Endothelial cell of umbilical vein (primary cell): Measurements from ENCODE around the gene FAM20A. TPM values are rescaled to one million over a fixed set of nuclear protein-coding genes. Genes with fewer than 3 reads are reported as not detected.

Source experiments
- BruUV-seq: library from RNA; stranded (reverse); fragments of 400-500 nt; replicated peaks from 2 replicates; lab custom pipeline; 2021; lab: Mats Ljungman, UMichigan
- CTCF ChIA-PET: fragments of 300-600, 350-600 bp; sonication (Branson Sonifier 250); formaldehyde crosslinking; loops from one replicate; lab custom pipeline; 2021; ENCODE audit warnings: antibody characterized with exemption, inconsistent platforms; lab: Charles Lee
- POLR2A ChIA-PET: fragments of 300-600, 350-600 bp; sonication (Branson Sonifier 250); formaldehyde crosslinking; loops from one replicate; lab custom pipeline; 2021; ENCODE audit warnings: antibody characterized with exemption, inconsistent platforms; lab: Charles Lee
- DNase-seq: peaks from one replicate; pipeline ENCODE4 v3.0.0-alpha.2; 2011; ENCODE audit warnings: low read depth, low spot score
- FAIRE-seq: peaks from 2 replicates; lab custom pipeline; 2011; peaks lifted over from hg19 to GRCh38; lab: Jason Lieb, UNC
- H2AFZ ChIP-seq: 2 replicates; pipeline ENCODE4 v1.6.0; 2012; ENCODE audit warnings: low read depth, low read length, control low read depth, inconsistent platforms
- H3K27ac ChIP-seq: 2 replicates; pipeline ENCODE4 v1.5.1; 2011; ENCODE audit warnings: low read depth, mild to moderate bottlenecking, control low read depth, low read length, moderate library complexity; ENCODE audit not compliant: insufficient read depth
- H3K27me3 ChIP-seq, 2 experiments: 2 replicates each; pipeline versions ENCODE4 v1.6.0 to v1.6.1; 2011; ENCODE audit warnings: low read length in 2 of 2, mixed read lengths in 1 of 2; ENCODE audit not compliant: control insufficient read depth in 2 of 2, insufficient read depth in 2 of 2
- H3K36me3 ChIP-seq, 2 experiments: 2 replicates in 1 of 2; 3 replicates in 1 of 2; pipeline ENCODE4 v1.5.1; 2011; ENCODE audit warnings: low read length in 2 of 2, mild to moderate bottlenecking in 1 of 2, moderate library complexity in 1 of 2; ENCODE audit not compliant: control insufficient read depth in 2 of 2, insufficient read depth in 2 of 2; ENCODE audit errors: extremely low read depth in 1 of 2
- H3K4me1 ChIP-seq: 3 replicates; pipeline ENCODE4 v1.5.1; 2011; ENCODE audit warnings: mild to moderate bottlenecking, low read length; ENCODE audit not compliant: control insufficient read depth, insufficient read depth; ENCODE audit errors: extremely low read depth
- H3K4me2 ChIP-seq: 2 replicates; pipeline ENCODE4 v1.6.1; 2011; ENCODE audit warnings: low read length, control low read depth, mixed read lengths; ENCODE audit not compliant: insufficient read depth
- H3K4me3 ChIP-seq, 3 experiments: fragments of 200-600 bp in 1 of 3; sonication (generic), shearing (Covaris generic) in 1 of 3; replicated peaks in 1 of 3; 2 replicates each; pipeline ENCODE4 v1.5.1; 2011 to 2016; ENCODE audit warnings: control low read depth in 3 of 3, low read length in 3 of 3, mild to moderate bottlenecking in 2 of 3, inconsistent platforms in 1 of 3, low read depth in 1 of 3, moderate library complexity in 1 of 3; ENCODE audit not compliant: insufficient read depth in 1 of 3
- H3K79me2 ChIP-seq: 2 replicates; pipeline ENCODE4 v1.6.0; 2012; ENCODE audit warnings: low read length, inconsistent platforms; ENCODE audit not compliant: control insufficient read depth, insufficient read depth
- H3K9ac ChIP-seq: replicated peaks from 2 replicates; pipeline ENCODE3; 2011; ENCODE audit warnings: low read length, control low read depth; ENCODE audit not compliant: insufficient read depth; ENCODE audit errors: extremely low read depth
- H3K9me1 ChIP-seq: replicated peaks from 3 replicates; pipeline ENCODE4 v1.6.0; 2011; ENCODE audit warnings: mild to moderate bottlenecking, low read length; ENCODE audit not compliant: control insufficient read depth, insufficient read depth; ENCODE audit errors: extremely low read depth
- H3K9me3 ChIP-seq: replicated peaks from 2 replicates; pipeline ENCODE4 v1.5.1; 2012; ENCODE audit warnings: low read length, inconsistent platforms; ENCODE audit not compliant: control insufficient read depth, insufficient read depth
- H4K20me1 ChIP-seq: replicated peaks from 2 replicates; pipeline ENCODE3; 2011; ENCODE audit warnings: mild to moderate bottlenecking, low read length; ENCODE audit not compliant: control insufficient read depth, insufficient read depth; ENCODE audit errors: extremely low read depth
- CTCF ChIP-seq, 2 donors: IDR thresholded peaks; 1 replicate in 1 of 2; 2 replicates in 1 of 2; pipeline ENCODE4 v1.5.1; 2011; ENCODE audit warnings: low read length in 2 of 2, mild to moderate bottlenecking in 2 of 2, moderate library complexity in 2 of 2, control low read depth in 1 of 2, inconsistent platforms in 1 of 2, low read depth in 1 of 2; ENCODE audit not compliant: insufficient read depth in 1 of 2; ENCODE audit errors: extremely low read depth in 1 of 2
- EZH2 ChIP-seq: IDR thresholded peaks from 2 replicates; pipeline ENCODE4 v1.6.1; 2012; ENCODE audit warnings: borderline replicate concordance, low read depth, mild to moderate bottlenecking, moderate library complexity, low read length, inconsistent platforms; ENCODE audit not compliant: severe bottlenecking
- FOS ChIP-seq: IDR thresholded peaks from 2 replicates; pipeline ENCODE4 v1.6.1; 2011; ENCODE audit warnings: mild to moderate bottlenecking, low read length, moderate library complexity, borderline replicate concordance; ENCODE audit not compliant: insufficient read depth
- GATA2 ChIP-seq: IDR thresholded peaks from 2 replicates; pipeline ENCODE4 v1.7.0; 2011; ENCODE audit warnings: low read depth, mild to moderate bottlenecking, moderate library complexity, mixed read lengths, low read length; ENCODE audit not compliant: insufficient read length, insufficient read depth
- JUN ChIP-seq: IDR thresholded peaks from 2 replicates; pipeline ENCODE4 v1.6.1; 2011; ENCODE audit warnings: borderline replicate concordance, low read depth; ENCODE audit not compliant: insufficient read length, insufficient read depth
- MAX ChIP-seq: IDR thresholded peaks from 2 replicates; pipeline ENCODE4 v1.6.1; 2011; ENCODE audit not compliant: insufficient read depth, insufficient read length
- MYC ChIP-seq: IDR thresholded peaks from one replicate; pipeline ENCODE4 v1.6.1; 2011; ENCODE audit warnings: mild to moderate bottlenecking, low read depth, low read length
- POLR2A ChIP-seq: IDR thresholded peaks from 2 replicates; pipeline ENCODE4 v1.6.1; 2012; ENCODE audit warnings: low read depth, mild to moderate bottlenecking, control low read depth, low read length
- POLR2AphosphoS5 ChIP-seq: IDR thresholded peaks from 2 replicates; pipeline ENCODE4 v1.6.1; 2012; ENCODE audit warnings: low read depth, mild to moderate bottlenecking, control low read depth, low read length, moderate library complexity; ENCODE audit not compliant: insufficient read depth
- dilution Hi-C: fragments of 300-500 bp; cut with MboI; formaldehyde crosslinking; loops from one replicate; pipeline ENCODE4 v1.15.0; 2019; ENCODE audit warnings: low sequenced_read_pairs; ENCODE audit not compliant: extremely low pct_ligation_motif_present
- intact Hi-C: fragments of 100-400 bp; cut with micrococcal nuclease; formaldehyde crosslinking; loops from one replicate; pipeline ENCODE4 v1.10.0; 2022
- polyA plus RNA-seq, 4 experiments: library from polyadenylated mRNA; depleted of rRNA in 3 of 4; stranded (reverse) in 3 of 4; unstranded in 1 of 4; fragments of >200 nt; gene quantifications; 2 replicates each; pipeline versions ENCODE4 v1.2.1 to v1.2.3, GENCODE V29; 2011 to 2012; ENCODE audit warnings: missing spikeins in 1 of 4
- total RNA-seq: library from RNA; stranded (reverse); gene quantifications from 2 replicates; pipeline ENCODE4 v1.2.3, GENCODE V29; 2021

Gene FAM20A
- total and polyA plus RNA-seq, 2 donors (not counting 3 experiments of a cell fraction or from before 2014, with no cell fraction given): not detected

- dilution Hi-C loops: no loop called here
- Histone ChIP-seq H3K4me1 (no peaks in the 10 kb centered on the region), H3K27ac (no peak overlapping the region), H3K79me2 (no peaks in the 10 kb centered on the region), H2AFZ (no peak overlapping the region), H3K4me3 (no peak overlapping the region), H3K9me3 (no peaks in the 10 kb centered on the region), H3K4me2 (no peak overlapping the region), H3K36me3 (no peaks in the 10 kb centered on the region), H4K20me1 (no peaks in the 10 kb centered on the region), H3K9ac (no peak overlapping the region), H3K27me3 (peaks cover 0 to under 1% of the 10 kb centered on the region in 2 experiments), H3K9me1 (no peaks in the 10 kb centered on the region)
- DNase-seq (no peak), FAIRE-seq (no peak)
- TF ChIP-seq EZH2 (no peak), POLR2A (no peak), POLR2AphosphoS5 (no peak), FOS (no peak), GATA2 (no peak), CTCF (IDR thresholded peaks at IDR 0.05; ENCODE audit: extremely low read depth in 1 of 2, insufficient read depth in 1 of 2, low read depth in 1 of 2, low read length in 2 of 2) (no peak), MAX (no peak), MYC (no peak), JUN (no peak)
- BruUV-seq: no TSS peak
- CTCF ChIA-PET: no interaction called here
- POLR2A ChIA-PET: no interaction called here
- intact Hi-C loops: no loop called here
Measured at GRCh38 chr17:68572138-68572842, 28.9 kb downstream of the FAM20A start.
